HG03565 (cell line): ENCODE measurements around the gene BFSP2.
"Not testable (repeated sequence)": the region's sequence is repeated elsewhere in the genome, so short reads cannot be mapped to it uniquely, and the experiment has no call there.

Experiments used
- ATAC-seq: cut with Tn5 transposase; IDR thresholded peaks from one replicate; pipeline ENCODE4 v1.9.1; 2021; ENCODE audit warnings: mild to moderate bottlenecking, moderate library complexity; ENCODE audit not compliant: unreplicated experiment

The BFSP2 gene

GRCh38 chr3:133455281-133455680 is 55.4 kb downstream of the BFSP2 start:
- ATAC-seq: no peak

GRCh38 chr3:133455960-133456359 is 56.1 kb downstream of the BFSP2 start:
- no peak for ATAC-seq

- ATAC-seq: no peak
These were observed 57.2 kb downstream of the BFSP2 start for GRCh38 chr3:133457025-133457424.

GRCh38 chr3:133457465-133458067 is 57.7 kb downstream of the BFSP2 start:
- no peak for ATAC-seq

- no peak for ATAC-seq
These were observed 59.5 kb downstream of the BFSP2 start for GRCh38 chr3:133459400-133459799.

GRCh38 chr3:133460809-133461208 is 61.0 kb downstream of the BFSP2 start:
- no peak for ATAC-seq

- ATAC-seq: no peak
These were observed 61.4 kb downstream of the BFSP2 start for GRCh38 chr3:133461291-133461690.

- ATAC-seq: no peak
These were observed 63.5 kb downstream of the BFSP2 start for GRCh38 chr3:133463347-133463860.

GRCh38 chr3:133464573-133464972 is 64.7 kb downstream of the BFSP2 start:
- ATAC-seq: no peak

GRCh38 chr3:133466531-133467386 is 66.9 kb downstream of the BFSP2 start:
- no peak for ATAC-seq

- ATAC-seq: no peak
These were observed 67.9 kb downstream of the BFSP2 start for GRCh38 chr3:133467780-133468179.

GRCh38 chr3:133468251-133468721 is 68.4 kb downstream of the BFSP2 start:
- ATAC-seq: no peak

- ATAC-seq: no peak
These were observed 69.4 kb downstream of the BFSP2 start for GRCh38 chr3:133469140-133469731.

GRCh38 chr3:133472242-133472641 is 72.4 kb downstream of the BFSP2 start:
- no peak for ATAC-seq

- ATAC-seq: no peak
These were observed 73.0 kb downstream of the BFSP2 start for GRCh38 chr3:133472889-133473288.

GRCh38 chr3:133473472-133474191 is 73.8 kb downstream of the BFSP2 start:
- not testable (repeated sequence) for ATAC-seq

GRCh38 chr3:133474251-133474801 is 74.5 kb downstream of the BFSP2 start:
- no peak for ATAC-seq

GRCh38 chr3:133474817-133475216 is 75.0 kb downstream of the BFSP2 start:
- ATAC-seq: no peak

GRCh38 chr3:133475245-133476010 is 75.6 kb downstream of the BFSP2 start:
- ATAC-seq: peak; percentile 81

- ATAC-seq: no peak
These were observed 77.1 kb downstream of the BFSP2 start for GRCh38 chr3:133476971-133477375.
